Esophagus squamous epithelium (tissue), 5 donors: ENCODE results near the gene HMGB3. TPM values are rescaled to one million over a fixed set of nuclear protein-coding genes. Genes with fewer than 3 reads are reported as not detected.

Experiments used
- DNase-seq: peaks from one replicate; lab custom pipeline; 2025; lab: John Stamatoyannopoulos, UW
- H3K27ac ChIP-seq, 4 donors: fragments of 200-600 bp; sonication (generic); one replicate each; pipeline ENCODE4 v1.5.1; 2016 to 2019; ENCODE audit warnings: mild to moderate bottlenecking in 1 of 4
- H3K27me3 ChIP-seq, 4 donors: fragments of 200-600 bp; sonication (generic); 1 replicate in 3 of 4; 2 replicates in 1 of 4; pipeline versions ENCODE4 v1.5.1 to v1.6.0; 2017 to 2021; ENCODE audit warnings: antibody characterized with exemption in 1 of 4
- H3K36me3 ChIP-seq, 3 donors: fragments of 200-600 bp; sonication (generic); one replicate each; pipeline ENCODE4 v1.5.1; 2016 to 2019
- H3K4me1 ChIP-seq, 3 donors: fragments of 200-600 bp; sonication (generic); one replicate each; pipeline ENCODE4 v1.5.1; 2017 to 2019
- H3K4me3 ChIP-seq, 4 donors: fragments of 200-600 bp; sonication (generic); 1 replicate in 3 of 4; 2 replicates in 1 of 4; pipeline ENCODE4 v1.5.1; 2016 to 2019; ENCODE audit warnings: mild to moderate bottlenecking in 2 of 4, moderate library complexity in 1 of 4
- H3K9me3 ChIP-seq, 3 donors: fragments of 200-600 bp; sonication (generic); one replicate each; pipeline ENCODE4 v1.5.1; 2016 to 2019
- POLR2A ChIP-seq, 4 donors: fragments of 450-650 bp; IDR thresholded peaks; one replicate each; pipeline ENCODE4 v1.6.1; 2017; ENCODE audit warnings: antibody characterized with exemption in 4 of 4, mild to moderate bottlenecking in 4 of 4, moderate library complexity in 3 of 4
- WGBS, 2 donors: methylation state at CpG; one replicate each; pipeline ENCODE4 v1.1.5; 2018; 5-methylcytosine and 5-hydroxymethylcytosine counted together
- intact Hi-C: fragments of 100-400 bp; cut with DNase I; formaldehyde crosslinking; loops from one replicate; pipeline ENCODE4 v1.15.0; 2022
- total RNA-seq, 4 donors: library from RNA; depleted of rRNA; stranded (reverse); fragments of >200 nt; gene quantifications; one replicate each; pipeline ENCODE4 v1.1.0, GENCODE V29; 2016
- TF ChIP-seq, protein P1 (sequence below), 6 experiments: fragments of 450-650 bp in 4 of 6; fragments of 200-600 bp in 2 of 6; sonication (generic) in 2 of 6; IDR thresholded peaks; one replicate each; pipeline ENCODE4 v1.5.1; 2016 to 2019; ENCODE audit warnings: antibody characterized with exemption in 6 of 6, mild to moderate bottlenecking in 4 of 6, moderate library complexity in 4 of 6
- donor health status: DM: yes; HTN: yes; CAD: no.

The HMGB3 gene
- total RNA-seq, 4 donors from 2014 or later, result 6.7 to 14.1 (median 8.1) TPM

DNA sequence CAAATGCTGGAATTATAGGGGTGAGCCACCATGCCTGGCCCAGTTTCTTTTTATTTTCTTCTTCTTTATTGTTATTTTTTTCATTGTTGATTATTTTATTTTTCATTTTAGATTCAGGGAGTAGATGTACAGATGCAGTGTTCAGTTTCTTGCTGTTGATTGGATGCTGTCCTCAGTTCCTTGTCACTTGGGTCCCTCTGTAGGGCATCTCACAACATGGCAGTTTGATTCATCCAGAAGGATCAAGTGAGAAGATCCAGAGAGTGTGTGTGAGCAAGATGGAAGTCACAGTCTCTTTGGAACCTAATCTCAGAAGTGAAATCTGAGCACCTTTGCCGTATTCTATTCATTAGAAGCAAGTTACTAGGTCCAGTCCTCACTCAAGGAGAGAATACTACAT lies 20.9 kb downstream of the HMGB3 start:
- TF ChIP-seq POLR2A (IDR thresholded peaks at IDR 0.05), result no peak
- TF ChIP-seq, protein P1, sequence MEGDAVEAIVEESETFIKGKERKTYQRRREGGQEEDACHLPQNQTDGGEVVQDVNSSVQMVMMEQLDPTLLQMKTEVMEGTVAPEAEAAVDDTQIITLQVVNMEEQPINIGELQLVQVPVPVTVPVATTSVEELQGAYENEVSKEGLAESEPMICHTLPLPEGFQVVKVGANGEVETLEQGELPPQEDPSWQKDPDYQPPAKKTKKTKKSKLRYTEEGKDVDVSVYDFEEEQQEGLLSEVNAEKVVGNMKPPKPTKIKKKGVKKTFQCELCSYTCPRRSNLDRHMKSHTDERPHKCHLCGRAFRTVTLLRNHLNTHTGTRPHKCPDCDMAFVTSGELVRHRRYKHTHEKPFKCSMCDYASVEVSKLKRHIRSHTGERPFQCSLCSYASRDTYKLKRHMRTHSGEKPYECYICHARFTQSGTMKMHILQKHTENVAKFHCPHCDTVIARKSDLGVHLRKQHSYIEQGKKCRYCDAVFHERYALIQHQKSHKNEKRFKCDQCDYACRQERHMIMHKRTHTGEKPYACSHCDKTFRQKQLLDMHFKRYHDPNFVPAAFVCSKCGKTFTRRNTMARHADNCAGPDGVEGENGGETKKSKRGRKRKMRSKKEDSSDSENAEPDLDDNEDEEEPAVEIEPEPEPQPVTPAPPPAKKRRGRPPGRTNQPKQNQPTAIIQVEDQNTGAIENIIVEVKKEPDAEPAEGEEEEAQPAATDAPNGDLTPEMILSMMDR (IDR thresholded peaks at IDR 0.05), result no peak
- 92 to 100% methylated on average over 1 of the region's 1 CpG for WGBS, 2 donors
- Histone ChIP-seq H3K9me3 (no peaks in the 10 kb centered on the region), H3K27me3 (no peaks in the 10 kb centered on the region), H3K27ac (no peak overlapping the region), H3K36me3 (no peaks in the 10 kb centered on the region), H3K4me1 (no peaks in the 10 kb centered on the region), H3K4me3 (no peak overlapping the region)
- intact Hi-C loops, result no loop called here
- no peak for DNase-seq

DNA sequence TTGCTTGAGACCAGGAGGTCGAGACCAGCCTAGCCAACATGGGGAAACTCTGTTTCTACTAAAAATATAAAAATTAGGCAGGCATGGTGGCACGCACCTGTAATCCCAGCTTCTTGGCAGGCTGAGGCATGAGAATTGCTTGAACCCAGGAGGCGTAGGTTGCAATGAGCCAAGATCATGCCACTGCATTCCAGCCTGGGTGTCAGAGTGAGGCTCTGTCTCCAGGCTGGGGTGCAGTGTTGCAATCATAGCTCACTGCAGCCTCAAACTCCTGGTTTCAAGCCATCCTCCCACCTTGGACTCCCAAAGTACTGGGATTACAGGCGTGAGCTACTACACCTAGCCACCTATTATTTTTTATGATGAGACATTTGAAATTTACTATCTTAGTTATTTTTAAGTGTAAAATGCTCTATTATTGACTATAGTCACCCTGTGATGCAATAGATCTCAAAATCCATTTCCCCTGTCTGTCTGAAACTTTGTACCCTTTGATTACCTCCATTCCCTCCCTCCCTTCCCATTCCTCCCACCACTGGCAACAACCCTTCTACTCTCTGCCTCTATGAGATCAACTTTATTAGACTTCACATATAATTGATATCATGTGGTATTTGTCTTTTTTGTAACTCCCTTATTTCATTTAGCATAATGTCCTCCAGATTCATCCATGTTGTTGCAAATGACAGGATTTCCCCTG lies 23.4 kb downstream of the HMGB3 start:
- no peak for DNase-seq
- no peaks in the 10 kb centered on the region for H3K27me3 ChIP-seq
- no peak for TF ChIP-seq POLR2A (IDR thresholded peaks at IDR 0.05)
- TF ChIP-seq, protein P1 (IDR thresholded peaks at IDR 0.05), result no peak
- WGBS, 2 donors, result 91% methylated on average over 3 of the region's 4 CpGs; no CpG with 5 or more reads in 1 of the 2 donors
- H3K27ac ChIP-seq, result no peak overlapping the region
- H3K36me3 ChIP-seq, result no peaks in the 10 kb centered on the region
- no peaks in the 10 kb centered on the region for H3K4me1 ChIP-seq
- intact Hi-C loops, result no loop called here
- no peaks in the 10 kb centered on the region for H3K9me3 ChIP-seq
- no peak overlapping the region for H3K4me3 ChIP-seq

DNA sequence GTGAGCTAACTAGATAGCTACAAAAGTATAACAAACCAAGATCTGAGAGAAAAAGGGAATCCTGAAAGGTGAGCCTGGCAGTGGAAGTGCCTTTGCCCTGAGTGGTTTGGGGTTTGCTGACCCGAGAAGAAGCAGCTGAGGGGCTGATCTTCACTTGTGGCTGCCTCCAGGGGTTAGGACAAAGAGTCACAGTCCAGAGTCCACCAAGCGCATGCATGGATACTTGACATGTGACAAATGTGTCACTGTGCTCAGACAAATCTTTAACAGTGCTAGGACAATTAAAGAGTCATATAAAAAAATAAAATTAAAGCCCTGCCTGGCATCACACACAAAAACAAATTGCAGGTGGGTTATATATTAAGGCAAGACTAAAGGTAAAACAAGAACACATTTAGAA lies 26.4 kb downstream of the HMGB3 start:
- no peaks in the 10 kb centered on the region for H3K4me1 ChIP-seq
- no peaks in the 10 kb centered on the region for H3K36me3 ChIP-seq
- no peak overlapping the region for H3K27ac ChIP-seq
- no peak overlapping the region for H3K4me3 ChIP-seq
- H3K9me3 ChIP-seq, result peaks cover 0 to 6% (median 0%) of the 10 kb centered on the region in 3 donors
- no peaks in the 10 kb centered on the region for H3K27me3 ChIP-seq
- TF ChIP-seq POLR2A (IDR thresholded peaks at IDR 0.05), result no peak
- TF ChIP-seq, protein P1 (IDR thresholded peaks at IDR 0.05), result no peak
- intact Hi-C loops, result no loop called here
- no peak for DNase-seq
- 14 to 59% methylated on average over 1 to 2 of the region's 2 CpGs for WGBS, 2 donors

DNA sequence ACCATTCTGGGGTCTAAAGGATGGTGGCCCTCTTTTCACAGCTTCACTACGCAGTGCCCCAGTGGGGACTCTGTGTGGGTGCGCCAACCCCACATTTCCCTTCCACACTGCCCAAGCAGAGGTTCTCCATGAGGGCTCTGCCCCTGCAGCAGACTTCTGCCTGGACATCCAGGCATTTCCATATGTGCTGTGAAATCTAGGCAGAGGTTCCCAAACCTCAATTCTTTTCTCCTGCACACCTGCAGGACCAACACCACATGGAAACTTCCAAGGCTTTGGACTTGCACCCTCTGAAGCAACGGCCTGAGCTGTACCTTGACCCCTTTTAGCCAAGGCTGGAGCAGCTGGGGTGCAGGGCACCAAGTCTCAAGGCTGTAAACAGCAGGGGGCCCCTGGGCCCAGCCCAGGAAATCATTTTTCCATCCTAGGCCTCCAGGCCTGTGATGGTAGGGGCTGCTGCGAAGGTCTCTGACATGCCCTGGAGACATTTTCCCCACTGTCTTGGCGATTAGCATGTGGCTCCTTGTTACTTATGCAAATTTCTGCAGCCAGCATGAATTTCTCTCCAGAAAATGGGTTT lies 30.1 kb downstream of the HMGB3 start:
- H3K4me3 ChIP-seq, result no peak overlapping the region
- WGBS, 2 donors, result 62 to 88% methylated on average over 2 to 4 of the region's 5 CpGs
- no peaks in the 10 kb centered on the region for H3K4me1 ChIP-seq
- no peaks in the 10 kb centered on the region for H3K27me3 ChIP-seq
- peaks cover 0 to 6% (median 0%) of the 10 kb centered on the region in 3 donors for H3K9me3 ChIP-seq
- intact Hi-C loops, result no loop called here
- no peak for TF ChIP-seq POLR2A (IDR thresholded peaks at IDR 0.05)
- TF ChIP-seq, protein P1 (IDR thresholded peaks at IDR 0.05), result no peak
- no peak overlapping the region for H3K27ac ChIP-seq
- no peaks in the 10 kb centered on the region for H3K36me3 ChIP-seq
- no peak for DNase-seq

DNA sequence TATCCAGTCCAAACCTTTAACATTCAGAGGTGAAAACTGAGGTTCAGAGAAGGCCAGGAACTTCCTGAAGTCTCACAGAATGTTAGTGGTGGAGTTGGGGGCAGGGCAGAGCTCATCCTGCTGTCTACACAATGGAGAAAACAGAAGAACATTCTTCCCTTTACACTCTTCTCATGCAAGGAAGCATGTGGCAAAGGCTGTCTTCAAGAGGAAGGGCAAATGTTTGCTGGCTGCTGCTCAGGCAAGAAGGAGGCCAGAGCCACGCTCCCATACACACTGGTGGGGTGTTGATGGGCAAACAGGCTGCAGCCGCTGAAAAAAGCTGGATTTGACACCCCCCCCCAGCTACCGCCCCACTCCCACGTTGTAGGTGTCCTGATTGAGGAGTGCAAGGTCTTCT lies 32.5 kb downstream of the HMGB3 start:
- no peaks in the 10 kb centered on the region for H3K4me1 ChIP-seq
- no peak for TF ChIP-seq POLR2A (IDR thresholded peaks at IDR 0.05)
- TF ChIP-seq, protein P1 (IDR thresholded peaks at IDR 0.05), result no peak
- no peak overlapping the region for H3K27ac ChIP-seq
- H3K27me3 ChIP-seq, result no peaks in the 10 kb centered on the region
- peaks cover 0 to 6% (median 0%) of the 10 kb centered on the region in 3 donors for H3K9me3 ChIP-seq
- no peak overlapping the region for H3K4me3 ChIP-seq
- WGBS, 2 donors, result 64% methylated on average over 3 of the region's 4 CpGs; no CpG with 5 or more reads in 1 of the 2 donors
- no peaks in the 10 kb centered on the region for H3K36me3 ChIP-seq
- intact Hi-C loops, result no loop called here
- no peak for DNase-seq
